Gastroesophageal sphincter (tissue), 3 donors: Measurements from ENCODE around the gene ANKRD18A.

ENCODE experiments used
- EP300 ChIP-seq: sonication (generic); formaldehyde crosslinking; IDR thresholded peaks from one replicate; pipeline ENCODE4 v1.6.1; 2017; ENCODE audit warnings: antibody characterized with exemption, mild to moderate bottlenecking
- POLR2A ChIP-seq, 2 donors: fragments of 450-650 bp; IDR thresholded peaks; one replicate each; pipeline ENCODE4 v1.6.1; 2017; ENCODE audit warnings: antibody characterized with exemption in 2 of 2, mild to moderate bottlenecking in 2 of 2, moderate library complexity in 1 of 2
- POLR2AphosphoS5 ChIP-seq: sonication (generic); formaldehyde crosslinking; IDR thresholded peaks from one replicate; pipeline ENCODE4 v1.6.1; 2017; ENCODE audit warnings: antibody characterized with exemption
- TF ChIP-seq, protein P1 (sequence below), 4 experiments: fragments of 200-600 bp in 2 of 4; fragments of 450-650 bp in 2 of 4; sonication (generic) in 1 of 4; IDR thresholded peaks; one replicate each; pipeline ENCODE4 v1.5.1; 2017 to 2019; ENCODE audit warnings: antibody characterized with exemption in 4 of 4, mild to moderate bottlenecking in 2 of 4, moderate library complexity in 2 of 4

- TF ChIP-seq, protein P1, sequence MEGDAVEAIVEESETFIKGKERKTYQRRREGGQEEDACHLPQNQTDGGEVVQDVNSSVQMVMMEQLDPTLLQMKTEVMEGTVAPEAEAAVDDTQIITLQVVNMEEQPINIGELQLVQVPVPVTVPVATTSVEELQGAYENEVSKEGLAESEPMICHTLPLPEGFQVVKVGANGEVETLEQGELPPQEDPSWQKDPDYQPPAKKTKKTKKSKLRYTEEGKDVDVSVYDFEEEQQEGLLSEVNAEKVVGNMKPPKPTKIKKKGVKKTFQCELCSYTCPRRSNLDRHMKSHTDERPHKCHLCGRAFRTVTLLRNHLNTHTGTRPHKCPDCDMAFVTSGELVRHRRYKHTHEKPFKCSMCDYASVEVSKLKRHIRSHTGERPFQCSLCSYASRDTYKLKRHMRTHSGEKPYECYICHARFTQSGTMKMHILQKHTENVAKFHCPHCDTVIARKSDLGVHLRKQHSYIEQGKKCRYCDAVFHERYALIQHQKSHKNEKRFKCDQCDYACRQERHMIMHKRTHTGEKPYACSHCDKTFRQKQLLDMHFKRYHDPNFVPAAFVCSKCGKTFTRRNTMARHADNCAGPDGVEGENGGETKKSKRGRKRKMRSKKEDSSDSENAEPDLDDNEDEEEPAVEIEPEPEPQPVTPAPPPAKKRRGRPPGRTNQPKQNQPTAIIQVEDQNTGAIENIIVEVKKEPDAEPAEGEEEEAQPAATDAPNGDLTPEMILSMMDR (IDR thresholded peaks at IDR 0.05) = no peak
- no peak for TF ChIP-seq POLR2A (IDR thresholded peaks at IDR 0.05)
- no peak for TF ChIP-seq EP300
- TF ChIP-seq POLR2AphosphoS5 = no peak
Measured at GRCh38 chr9:38643815-38644173, 23.4 kb upstream of the ANKRD18A start.
